ENCODE results near the gene GCKR.

GRCh38 chr2:27549303-27549702 is 52.7 kb downstream of the GCKR start:
- TF ChIP-seq POLR2AphosphoS5 (IDR thresholded peaks at IDR 0.05; ENCODE audit: low read depth, low read length) (no peak), SIN3A (IDR thresholded peaks at IDR 0.05; ENCODE audit: borderline replicate concordance, insufficient read depth, low read length) (no peak), REST (IDR thresholded peaks at IDR 0.05; ENCODE audit: insufficient read depth in 1 of 2, low read depth in 2 of 2, low read length in 2 of 2) (no peak)

Data from PFSK-1 (cell line).